SK-N-SH (cell line): ENCODE measurements around the gene CFI. TPM values are rescaled to one million over a fixed set of nuclear protein-coding genes. Genes with fewer than 3 reads are reported as not detected.

ENCODE experiments used
- CTCF ChIA-PET: fragments of 300-600, 350-600 bp; formaldehyde crosslinking; extraction: SDS; loops from one replicate; lab custom pipeline; 2021; lab: Yijun Ruan, JAX
- POLR2A ChIA-PET: fragments of 350-600 bp; sonication (Branson Sonifier 250); formaldehyde crosslinking; extraction: SDS; loops from one replicate; lab custom pipeline; 2020; ENCODE audit warnings: antibody characterized with exemption, inconsistent platforms; lab: Yijun Ruan, JAX
- DNase-seq: peaks from one replicate; pipeline ENCODE4 v3.0.0; 2012
- H2AFZ ChIP-seq: fragments of 200-600 bp; sonication (generic); 2 replicates; pipeline ENCODE4 v1.8.1; 2016; ENCODE audit warnings: antibody characterized with exemption, mild to moderate bottlenecking, low read depth
- H3F3A ChIP-seq: fragments of 200-600 bp; sonication (generic); replicated peaks from 2 replicates; pipeline ENCODE3; 2016; ENCODE audit warnings: antibody characterized with exemption, mild to moderate bottlenecking; ENCODE audit not compliant: insufficient read depth
- H3K27ac ChIP-seq, 2 experiments: fragments of 200-500 bp in 1 of 2; fragments of 200-600 bp in 1 of 2; sonication (Bioruptor generic) in 1 of 2; sonication (generic), shearing (Covaris generic) in 1 of 2; 2 replicates each; pipeline versions ENCODE4 v1.5.1 to v1.6.1; 2014 to 2016; ENCODE audit warnings: low read depth in 2 of 2, inconsistent platforms in 1 of 2, low read length in 1 of 2, mild to moderate bottlenecking in 1 of 2, mixed read lengths in 1 of 2
- H3K27me3 ChIP-seq: fragments of 200-600 bp; sonication (generic), shearing (Covaris generic); 2 replicates; pipeline ENCODE4 v1.6.1; 2016; ENCODE audit warnings: mixed run types; ENCODE audit not compliant: insufficient read depth
- H3K36me3 ChIP-seq, 2 experiments: fragments of 200-500 bp in 1 of 2; fragments of 200-600 bp in 1 of 2; sonication (Bioruptor generic) in 1 of 2; sonication (generic) in 1 of 2; replicated peaks in 1 of 2; 2 replicates each; pipeline versions ENCODE3 to v1.5.1; 2014 to 2016; ENCODE audit warnings: low read length in 1 of 2, mild to moderate bottlenecking in 1 of 2; ENCODE audit not compliant: insufficient read depth in 2 of 2, control insufficient read depth in 1 of 2
- H3K4me1 ChIP-seq, 2 experiments: fragments of 200-500 bp in 1 of 2; fragments of 200-600 bp in 1 of 2; sonication (Bioruptor generic) in 1 of 2; sonication (generic), shearing (Covaris generic) in 1 of 2; 2 replicates each; pipeline versions ENCODE4 v1.5.1 to v1.6.1; 2014 to 2016; ENCODE audit warnings: low read depth in 1 of 2, low read length in 1 of 2, mixed run types in 1 of 2; ENCODE audit not compliant: insufficient read depth in 2 of 2, control insufficient read depth in 1 of 2
- H3K4me2 ChIP-seq: fragments of 200-600 bp; sonication (generic), shearing (Covaris generic); 2 replicates; pipeline ENCODE4 v1.6.1; 2017; ENCODE audit warnings: mixed run types
- H3K4me3 ChIP-seq, 2 experiments: fragments of 200-500 bp in 1 of 2; fragments of 200-600 bp in 1 of 2; sonication (Bioruptor generic) in 1 of 2; sonication (generic), shearing (Covaris generic) in 1 of 2; 2 replicates each; pipeline versions ENCODE4 v1.5.1 to v1.8.1; 2014 to 2016; ENCODE audit warnings: low read depth in 2 of 2, inconsistent platforms in 1 of 2, low read length in 1 of 2, mild to moderate bottlenecking in 1 of 2, mixed read lengths in 1 of 2, moderate library complexity in 1 of 2
- H3K79me2 ChIP-seq: fragments of 200-600 bp; sonication (generic); 2 replicates; pipeline ENCODE4 v1.8.1; 2017; ENCODE audit warnings: mild to moderate bottlenecking; ENCODE audit not compliant: insufficient read depth
- H3K9ac ChIP-seq: fragments of 200-600 bp; sonication (generic); 2 replicates; pipeline ENCODE4 v1.6.1; 2017; ENCODE audit warnings: mixed run types
- H3K9me2 ChIP-seq: fragments of 200-600 bp; sonication (generic); 2 replicates; pipeline ENCODE4 v1.6.1; 2017; ENCODE audit warnings: mixed run types
- H3K9me3 ChIP-seq: fragments of 200-600 bp; sonication (generic); 2 replicates; pipeline ENCODE4 v1.6.1; 2017; ENCODE audit warnings: mixed run types, mild to moderate bottlenecking, moderate library complexity
- H4K20me1 ChIP-seq: fragments of 200-600 bp; sonication (generic); 2 replicates; pipeline ENCODE4 v1.6.1; 2017; ENCODE audit warnings: mild to moderate bottlenecking, mixed run types; ENCODE audit not compliant: insufficient read depth
- EP300 ChIP-seq, 2 experiments: IDR thresholded peaks; 2 replicates each; pipeline versions ENCODE4 v1.4.0 to v1.6.1; 2012; ENCODE audit warnings: borderline replicate concordance in 1 of 2, low read depth in 1 of 2, low read length in 1 of 2
- FOXJ3 ChIP-seq: sonication (generic); formaldehyde crosslinking; IDR thresholded peaks from 2 replicates; pipeline ENCODE4 v1.5.1; 2020; ENCODE audit warnings: mild to moderate bottlenecking, missing genetic modification reagents
- FOXM1 ChIP-seq: IDR thresholded peaks from 2 replicates; pipeline ENCODE4 v1.4.0; 2012; ENCODE audit warnings: low read depth, mild to moderate bottlenecking
- IRF3 ChIP-seq: fragments of 150-350 bp; IDR thresholded peaks from 2 replicates; pipeline ENCODE4 v1.6.1; 2016; ENCODE audit warnings: mild to moderate bottlenecking, low read depth, low read length
- JUND ChIP-seq: IDR thresholded peaks from 2 replicates; pipeline ENCODE4 v1.4.0; 2012
- MXI1 ChIP-seq: IDR thresholded peaks from 2 replicates; pipeline ENCODE4 v1.6.1; 2012; ENCODE audit warnings: mild to moderate bottlenecking, low read depth, low read length, improper control_type of control experiment
- NFIC ChIP-seq: IDR thresholded peaks from 2 replicates; pipeline ENCODE4 v1.4.0; 2012; ENCODE audit warnings: borderline replicate concordance
- PBX3 ChIP-seq: IDR thresholded peaks from 2 replicates; pipeline ENCODE4; 2012
- RCOR1 ChIP-seq: fragments of 150-350 bp; IDR thresholded peaks from 2 replicates; pipeline ENCODE4 v1.6.1; 2017; ENCODE audit warnings: antibody characterized with exemption, low read length
- REST ChIP-seq: IDR thresholded peaks from 2 replicates; pipeline ENCODE4 v1.6.1; 2012; ENCODE audit warnings: mild to moderate bottlenecking, low read depth, low read length, moderate library complexity
- RFX5 ChIP-seq: IDR thresholded peaks from 2 replicates; pipeline ENCODE4 v1.6.1; 2012; ENCODE audit warnings: mild to moderate bottlenecking, improper control_type of control experiment, low read length
- SMC3 ChIP-seq: IDR thresholded peaks from 2 replicates; pipeline ENCODE4 v1.6.1; 2012; ENCODE audit warnings: low read depth, low read length, improper control_type of control experiment
- TAF1 ChIP-seq: IDR thresholded peaks from 2 replicates; pipeline ENCODE4 v1.6.1; 2012; ENCODE audit warnings: low read depth, mild to moderate bottlenecking, low read length, moderate library complexity, borderline replicate concordance
- TCF12 ChIP-seq: IDR thresholded peaks from 2 replicates; pipeline ENCODE4 v1.4.0; 2012
- TEAD4 ChIP-seq: IDR thresholded peaks from 2 replicates; pipeline ENCODE4 v1.4.0; 2012; ENCODE audit warnings: mild to moderate bottlenecking, borderline replicate concordance; ENCODE audit not compliant: insufficient read depth
- USF1 ChIP-seq: IDR thresholded peaks from 2 replicates; pipeline ENCODE4 v1.4.0; 2012; ENCODE audit warnings: low read depth, borderline replicate concordance
- WGBS: methylation state at CpG from one replicate; pipeline ENCODE4 v1.1.6; 2017; ENCODE audit warnings: low lambda C conversion rate; 5-methylcytosine and 5-hydroxymethylcytosine counted together
- polyA plus RNA-seq, 3 experiments: library from polyadenylated mRNA; depleted of rRNA; stranded (reverse); fragments of >200 nt; gene quantifications; 2 replicates each; pipeline ENCODE4 v1.2.3, GENCODE V29; 2012
- TF ChIP-seq, protein P1 (sequence below): fragments of 200-600 bp; sonication (generic); IDR thresholded peaks from 2 replicates; pipeline ENCODE4 v1.6.1; 2017; ENCODE audit warnings: antibody characterized with exemption, mild to moderate bottlenecking, moderate library complexity
- TF ChIP-seq, protein P2 (sequence below): fragments of 150-350 bp; IDR thresholded peaks from 2 replicates; pipeline ENCODE4 v1.6.1; 2017; ENCODE audit warnings: antibody characterized with exemption, low read length, low read depth, borderline replicate concordance

The CFI gene
- polyA plus RNA-seq, 1 of the 3 experiments (the other 2 are of a cell fraction), result 19.6 TPM

DNA sequence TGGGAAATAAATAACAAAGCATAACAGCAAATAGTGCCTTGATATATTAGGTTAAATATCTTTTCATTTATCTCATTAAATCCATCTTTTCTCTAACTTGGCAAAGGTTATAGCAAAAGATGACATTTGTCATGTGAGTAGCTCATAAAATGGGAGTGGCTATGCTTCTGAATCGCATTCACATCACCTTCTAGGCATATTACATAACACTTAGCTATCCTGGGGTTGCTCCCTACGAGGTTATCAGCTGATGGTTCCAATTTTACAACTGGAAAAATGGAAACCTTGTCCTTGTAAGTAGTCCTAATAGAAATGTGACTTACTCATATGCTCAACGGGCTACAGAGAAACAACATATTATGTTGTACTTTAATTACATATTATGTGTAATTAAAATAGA lies 88.3 kb downstream of the CFI start:
- ChIA-PET CTCF (interaction anchor here (1.1 kb wide), 1 partner anchor 281 kb away, joined by 3 read pairs; no protein-coding TSS in a partner anchor), POLR2A (no interaction called here)
- Histone ChIP-seq H3K36me3 (peaks cover 11 to 36% of the 10 kb centered on the region in 2 experiments), H2AFZ (no peak overlapping the region), H3K9me2 (no peaks in the 10 kb centered on the region), H3K9me3 (no peaks in the 10 kb centered on the region), H3K27ac (no peak overlapping the region), H3K79me2 (no peaks in the 10 kb centered on the region), H3F3A (peaks cover 4% of the 10 kb centered on the region), H3K4me1 (no peaks in the 10 kb centered on the region), H3K4me3 (no peak overlapping the region), H4K20me1 (no peaks in the 10 kb centered on the region), H3K27me3 (no peaks in the 10 kb centered on the region), H3K4me2 (no peak overlapping the region), H3K9ac (no peak overlapping the region)
- no peak for DNase-seq
- WGBS, result 74% methylated on average over 3 of the region's 3 CpGs
- no peak for TF ChIP-seq FOXJ3 (CRISPR knock-in tag)
- no peak for TF ChIP-seq JUND
- no peak for TF ChIP-seq SMC3
- TF ChIP-seq REST, result no peak
- no peak for TF ChIP-seq IRF3
- no peak for TF ChIP-seq RCOR1
- TF ChIP-seq MXI1, result no peak
- no peak for TF ChIP-seq TAF1
- TF ChIP-seq, protein P1, sequence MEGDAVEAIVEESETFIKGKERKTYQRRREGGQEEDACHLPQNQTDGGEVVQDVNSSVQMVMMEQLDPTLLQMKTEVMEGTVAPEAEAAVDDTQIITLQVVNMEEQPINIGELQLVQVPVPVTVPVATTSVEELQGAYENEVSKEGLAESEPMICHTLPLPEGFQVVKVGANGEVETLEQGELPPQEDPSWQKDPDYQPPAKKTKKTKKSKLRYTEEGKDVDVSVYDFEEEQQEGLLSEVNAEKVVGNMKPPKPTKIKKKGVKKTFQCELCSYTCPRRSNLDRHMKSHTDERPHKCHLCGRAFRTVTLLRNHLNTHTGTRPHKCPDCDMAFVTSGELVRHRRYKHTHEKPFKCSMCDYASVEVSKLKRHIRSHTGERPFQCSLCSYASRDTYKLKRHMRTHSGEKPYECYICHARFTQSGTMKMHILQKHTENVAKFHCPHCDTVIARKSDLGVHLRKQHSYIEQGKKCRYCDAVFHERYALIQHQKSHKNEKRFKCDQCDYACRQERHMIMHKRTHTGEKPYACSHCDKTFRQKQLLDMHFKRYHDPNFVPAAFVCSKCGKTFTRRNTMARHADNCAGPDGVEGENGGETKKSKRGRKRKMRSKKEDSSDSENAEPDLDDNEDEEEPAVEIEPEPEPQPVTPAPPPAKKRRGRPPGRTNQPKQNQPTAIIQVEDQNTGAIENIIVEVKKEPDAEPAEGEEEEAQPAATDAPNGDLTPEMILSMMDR, result no peak
- TF ChIP-seq TEAD4, result no peak
- TF ChIP-seq NFIC, result no peak
- TF ChIP-seq PBX3, result no peak
- TF ChIP-seq USF1, result no peak
- TF ChIP-seq TCF12, result no peak
- no peak for TF ChIP-seq FOXM1
- TF ChIP-seq, protein P2, sequence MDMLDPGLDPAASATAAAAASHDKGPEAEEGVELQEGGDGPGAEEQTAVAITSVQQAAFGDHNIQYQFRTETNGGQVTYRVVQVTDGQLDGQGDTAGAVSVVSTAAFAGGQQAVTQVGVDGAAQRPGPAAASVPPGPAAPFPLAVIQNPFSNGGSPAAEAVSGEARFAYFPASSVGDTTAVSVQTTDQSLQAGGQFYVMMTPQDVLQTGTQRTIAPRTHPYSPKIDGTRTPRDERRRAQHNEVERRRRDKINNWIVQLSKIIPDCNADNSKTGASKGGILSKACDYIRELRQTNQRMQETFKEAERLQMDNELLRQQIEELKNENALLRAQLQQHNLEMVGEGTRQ, result no peak
- TF ChIP-seq EP300 (IDR thresholded peaks at IDR 0.05; ENCODE audit: borderline replicate concordance in 1 of 2, low read depth in 1 of 2, low read length in 1 of 2), result no peak
- TF ChIP-seq RFX5, result no peak
